HepG2 (cell line): ENCODE results near the gene SP9. TPM values are rescaled to one million over a fixed set of nuclear protein-coding genes. Genes with fewer than 3 reads are reported as not detected.

ENCODE experiments used
- FOXK1 ChIP-seq: sonication (generic); formaldehyde crosslinking; IDR thresholded peaks from 2 replicates; pipeline ENCODE4 v1.4.0; 2020; ENCODE audit warnings: low read depth, missing genetic modification reagents, borderline replicate concordance
- JUNB ChIP-seq: sonication (generic); formaldehyde crosslinking; IDR thresholded peaks from 2 replicates; pipeline ENCODE4 v1.8.0; 2022; ENCODE audit warnings: missing genetic modification reagents, mild to moderate bottlenecking, borderline replicate concordance
- MAZ ChIP-seq, 2 experiments: sonication (generic) in 1 of 2; formaldehyde crosslinking in 1 of 2; IDR thresholded peaks; 2 replicates each; pipeline versions ENCODE4 v1.5.0 to v1.6.1; 2012 to 2020; ENCODE audit warnings: low read depth in 2 of 2, mild to moderate bottlenecking in 2 of 2, borderline replicate concordance in 1 of 2, improper control_type of control experiment in 1 of 2, low read length in 1 of 2, missing genetic modification reagents in 1 of 2, moderate library complexity in 1 of 2
- NFE2 ChIP-seq: sonication (generic); formaldehyde crosslinking; IDR thresholded peaks from 2 replicates; pipeline ENCODE4 v1.4.0; 2020; ENCODE audit warnings: missing genetic modification reagents
- RFXAP ChIP-seq: sonication (generic); formaldehyde crosslinking; IDR thresholded peaks from 2 replicates; pipeline ENCODE4 v1.4.0; 2020; ENCODE audit warnings: missing genetic modification reagents, borderline replicate concordance
- TGIF2 ChIP-seq: IDR thresholded peaks from 2 replicates; pipeline ENCODE4 v1.6.1; 2016; ENCODE audit warnings: control low read depth, missing compliant biosample characterization
- TRIM24 ChIP-seq: sonication (generic); formaldehyde crosslinking; IDR thresholded peaks from 2 replicates; pipeline ENCODE4 v1.8.0; 2022; ENCODE audit warnings: mild to moderate bottlenecking, missing genetic modification reagents
- ZNF3 ChIP-seq: IDR thresholded peaks from 2 replicates; pipeline ENCODE4 v1.7.0; 2017; ENCODE audit warnings: inconsistent platforms
- ZNF468 ChIP-seq: sonication (generic); formaldehyde crosslinking; IDR thresholded peaks from 2 replicates; pipeline ENCODE4 v1.8.0; 2022; ENCODE audit warnings: mild to moderate bottlenecking, moderate library complexity, missing genetic modification reagents
- polyA plus RNA-seq, 8 experiments: library from polyadenylated mRNA; depleted of rRNA in 3 of 8; stranded (reverse) in 7 of 8; unstranded in 1 of 8; fragments of >200 nt; fragmentation: Illumina TruSeq in 4 of 8; extraction: Trizol in 4 of 8; gene quantifications; 2 replicates each; pipeline versions ENCODE4 v1.2.1 to v1.2.3, GENCODE V29; 2011 to 2016; ENCODE audit warnings: low read depth in 4 of 8, missing spikeins in 1 of 8, mixed read lengths in 1 of 8; ENCODE audit not compliant: insufficient read depth in 1 of 8
- total RNA-seq, 5 experiments: library from RNA; depleted of rRNA; stranded (reverse); fragments of >200 nt; fragmentation: Illumina TruSeq; extraction: Trizol; gene quantifications; 2 replicates each; pipeline ENCODE4 v1.2.3, GENCODE V29; 2016; ENCODE audit warnings: low read depth in 1 of 5
- TF ChIP-seq, protein P1 (sequence below): sonication (generic); formaldehyde crosslinking; conservative IDR thresholded peaks from 2 replicates; pipeline ENCODE4 v1.4.0; 2020; ENCODE audit warnings: mild to moderate bottlenecking, missing genetic modification reagents, moderate library complexity
- TF ChIP-seq, protein P2 (sequence below): sonication (generic); formaldehyde crosslinking; IDR thresholded peaks from 2 replicates; pipeline ENCODE4 v1.5.1; 2020; ENCODE audit warnings: mild to moderate bottlenecking, missing genetic modification reagents
- TF ChIP-seq, protein P3 (sequence below): sonication (generic); formaldehyde crosslinking; IDR thresholded peaks from 2 replicates; pipeline ENCODE4 v1.5.0; 2020; ENCODE audit warnings: mild to moderate bottlenecking, missing genetic modification reagents, borderline replicate concordance
- TF ChIP-seq, protein P4 (sequence below): sonication (generic); formaldehyde crosslinking; IDR thresholded peaks from 2 replicates; pipeline ENCODE4 v1.4.0; 2020; ENCODE audit warnings: mild to moderate bottlenecking, missing genetic modification reagents, borderline replicate concordance
- TF ChIP-seq, protein P5 (sequence below): sonication (generic); formaldehyde crosslinking; IDR thresholded peaks from 2 replicates; pipeline ENCODE4 v1.9.0; 2022; ENCODE audit warnings: low read depth, missing genetic modification reagents

SP9 gene
- total and polyA plus RNA-seq, 2 of the 13 experiments (the other 11 are each of a cell fraction or from before 2014, with no cell fraction given) = not detected

DNA sequence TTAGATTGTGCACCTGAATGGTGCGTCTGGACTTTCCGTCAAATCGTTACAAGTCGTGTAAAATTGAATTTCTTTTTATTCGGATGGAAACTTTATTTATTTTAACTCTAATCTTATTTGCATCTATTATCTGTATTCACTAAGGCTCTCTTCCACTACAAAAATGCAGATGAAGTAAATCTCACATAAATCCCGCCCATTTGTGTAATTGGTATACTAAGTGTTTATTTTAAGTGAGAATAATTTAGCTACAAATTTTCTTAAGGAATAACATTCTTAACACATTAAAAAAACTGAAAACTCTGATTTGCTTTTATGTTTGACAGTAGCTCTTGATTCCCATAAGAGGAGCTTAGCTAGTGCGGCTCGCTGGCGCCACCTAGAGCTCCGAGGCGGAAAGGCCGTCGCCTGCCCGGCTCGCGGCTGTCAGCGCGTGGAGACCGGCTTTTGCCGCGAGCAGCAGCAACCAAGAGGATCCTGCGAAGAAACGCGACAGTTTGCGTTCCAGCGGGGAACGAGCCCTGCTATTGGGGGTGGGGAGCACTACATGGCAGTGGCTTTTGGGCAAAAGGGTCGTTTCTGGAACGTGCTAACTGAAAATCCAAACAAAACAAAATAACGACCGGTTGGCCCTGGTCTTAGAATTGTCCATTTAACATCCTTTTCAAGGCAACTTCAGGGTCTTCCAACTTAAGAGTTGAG lies 6.7 kb downstream of the SP9 start (continued):
- TF ChIP-seq, protein P1, sequence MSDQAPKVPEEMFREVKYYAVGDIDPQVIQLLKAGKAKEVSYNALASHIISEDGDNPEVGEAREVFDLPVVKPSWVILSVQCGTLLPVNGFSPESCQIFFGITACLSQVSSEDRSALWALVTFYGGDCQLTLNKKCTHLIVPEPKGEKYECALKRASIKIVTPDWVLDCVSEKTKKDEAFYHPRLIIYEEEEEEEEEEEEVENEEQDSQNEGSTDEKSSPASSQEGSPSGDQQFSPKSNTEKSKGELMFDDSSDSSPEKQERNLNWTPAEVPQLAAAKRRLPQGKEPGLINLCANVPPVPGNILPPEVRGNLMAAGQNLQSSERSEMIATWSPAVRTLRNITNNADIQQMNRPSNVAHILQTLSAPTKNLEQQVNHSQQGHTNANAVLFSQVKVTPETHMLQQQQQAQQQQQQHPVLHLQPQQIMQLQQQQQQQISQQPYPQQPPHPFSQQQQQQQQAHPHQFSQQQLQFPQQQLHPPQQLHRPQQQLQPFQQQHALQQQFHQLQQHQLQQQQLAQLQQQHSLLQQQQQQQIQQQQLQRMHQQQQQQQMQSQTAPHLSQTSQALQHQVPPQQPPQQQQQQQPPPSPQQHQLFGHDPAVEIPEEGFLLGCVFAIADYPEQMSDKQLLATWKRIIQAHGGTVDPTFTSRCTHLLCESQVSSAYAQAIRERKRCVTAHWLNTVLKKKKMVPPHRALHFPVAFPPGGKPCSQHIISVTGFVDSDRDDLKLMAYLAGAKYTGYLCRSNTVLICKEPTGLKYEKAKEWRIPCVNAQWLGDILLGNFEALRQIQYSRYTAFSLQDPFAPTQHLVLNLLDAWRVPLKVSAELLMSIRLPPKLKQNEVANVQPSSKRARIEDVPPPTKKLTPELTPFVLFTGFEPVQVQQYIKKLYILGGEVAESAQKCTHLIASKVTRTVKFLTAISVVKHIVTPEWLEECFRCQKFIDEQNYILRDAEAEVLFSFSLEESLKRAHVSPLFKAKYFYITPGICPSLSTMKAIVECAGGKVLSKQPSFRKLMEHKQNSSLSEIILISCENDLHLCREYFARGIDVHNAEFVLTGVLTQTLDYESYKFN = no peak
- TF ChIP-seq MAZ (IDR thresholded peaks at IDR 0.05; ENCODE audit: borderline replicate concordance, low read depth, low read length) (no peak), MAZ (CRISPR knock-in tag; IDR thresholded peaks at IDR 0.05; ENCODE audit: low read depth) (no peak), NFE2 (CRISPR knock-in tag) (no peak), FOXK1 (peak; percentile 35; the same call in 1 of the 2 replicates), ZNF468 (no peak), RFXAP (CRISPR knock-in tag) (no peak), JUNB (CRISPR knock-in tag) (no peak), TGIF2 (CRISPR knock-in tag) (no peak), ZNF3 (CRISPR knock-in tag) (no peak; the same call in 1 of the 2 replicates), TRIM24 (CRISPR knock-in tag) (no peak)
- TF ChIP-seq, protein P2, sequence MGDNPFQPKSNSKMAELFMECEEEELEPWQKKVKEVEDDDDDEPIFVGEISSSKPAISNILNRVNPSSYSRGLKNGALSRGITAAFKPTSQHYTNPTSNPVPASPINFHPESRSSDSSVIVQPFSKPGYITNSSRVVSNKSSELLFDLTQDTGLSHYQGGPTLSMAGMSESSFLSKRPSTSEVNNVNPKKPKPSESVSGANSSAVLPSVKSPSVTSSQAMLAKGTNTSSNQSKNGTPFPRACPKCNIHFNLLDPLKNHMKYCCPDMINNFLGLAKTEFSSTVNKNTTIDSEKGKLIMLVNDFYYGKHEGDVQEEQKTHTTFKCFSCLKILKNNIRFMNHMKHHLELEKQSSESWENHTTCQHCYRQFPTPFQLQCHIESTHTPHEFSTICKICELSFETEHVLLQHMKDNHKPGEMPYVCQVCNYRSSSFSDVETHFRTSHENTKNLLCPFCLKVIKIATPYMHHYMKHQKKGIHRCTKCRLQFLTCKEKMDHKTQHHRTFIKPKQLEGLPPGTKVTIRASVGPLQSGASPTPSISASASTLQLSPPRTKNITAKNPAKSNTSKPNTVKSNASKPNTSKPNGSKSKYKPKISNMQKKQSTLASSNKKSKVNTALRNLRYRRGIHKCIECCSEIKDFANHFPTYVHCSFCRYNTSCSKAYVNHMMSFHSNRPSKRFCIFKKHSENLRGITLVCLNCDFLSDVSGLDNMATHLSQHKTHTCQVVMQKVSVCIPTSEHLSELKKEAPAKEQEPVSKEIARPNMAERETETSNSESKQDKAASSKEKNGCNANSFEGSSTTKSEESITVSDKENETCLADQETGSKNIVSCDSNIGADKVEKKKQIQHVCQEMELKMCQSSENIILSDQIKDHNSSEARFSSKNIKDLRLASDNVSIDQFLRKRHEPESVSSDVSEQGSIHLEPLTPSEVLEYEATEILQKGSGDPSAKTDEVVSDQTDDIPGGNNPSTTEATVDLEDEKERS (CRISPR knock-in tag) = no peak
- TF ChIP-seq, protein P3, sequence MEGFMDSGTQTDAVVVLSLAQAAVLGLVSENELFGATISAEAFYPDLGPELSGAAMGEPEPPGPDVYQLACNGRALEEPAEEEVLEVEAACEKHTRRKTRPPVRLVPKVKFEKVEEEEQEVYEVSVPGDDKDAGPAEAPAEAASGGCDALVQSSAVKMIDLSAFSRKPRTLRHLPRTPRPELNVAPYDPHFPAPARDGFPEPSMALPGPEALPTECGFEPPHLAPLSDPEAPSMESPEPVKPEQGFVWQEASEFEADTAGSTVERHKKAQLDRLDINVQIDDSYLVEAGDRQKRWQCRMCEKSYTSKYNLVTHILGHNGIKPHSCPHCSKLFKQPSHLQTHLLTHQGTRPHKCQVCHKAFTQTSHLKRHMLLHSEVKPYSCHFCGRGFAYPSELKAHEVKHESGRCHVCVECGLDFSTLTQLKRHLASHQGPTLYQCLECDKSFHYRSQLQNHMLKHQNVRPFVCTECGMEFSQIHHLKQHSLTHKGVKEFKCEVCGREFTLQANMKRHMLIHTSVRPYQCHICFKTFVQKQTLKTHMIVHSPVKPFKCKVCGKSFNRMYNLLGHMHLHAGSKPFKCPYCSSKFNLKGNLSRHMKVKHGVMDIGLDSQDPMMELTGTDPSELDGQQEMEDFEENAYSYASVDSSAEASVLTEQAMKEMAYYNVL = no peak; the same call in 1 of the 2 replicates
- TF ChIP-seq, protein P4, sequence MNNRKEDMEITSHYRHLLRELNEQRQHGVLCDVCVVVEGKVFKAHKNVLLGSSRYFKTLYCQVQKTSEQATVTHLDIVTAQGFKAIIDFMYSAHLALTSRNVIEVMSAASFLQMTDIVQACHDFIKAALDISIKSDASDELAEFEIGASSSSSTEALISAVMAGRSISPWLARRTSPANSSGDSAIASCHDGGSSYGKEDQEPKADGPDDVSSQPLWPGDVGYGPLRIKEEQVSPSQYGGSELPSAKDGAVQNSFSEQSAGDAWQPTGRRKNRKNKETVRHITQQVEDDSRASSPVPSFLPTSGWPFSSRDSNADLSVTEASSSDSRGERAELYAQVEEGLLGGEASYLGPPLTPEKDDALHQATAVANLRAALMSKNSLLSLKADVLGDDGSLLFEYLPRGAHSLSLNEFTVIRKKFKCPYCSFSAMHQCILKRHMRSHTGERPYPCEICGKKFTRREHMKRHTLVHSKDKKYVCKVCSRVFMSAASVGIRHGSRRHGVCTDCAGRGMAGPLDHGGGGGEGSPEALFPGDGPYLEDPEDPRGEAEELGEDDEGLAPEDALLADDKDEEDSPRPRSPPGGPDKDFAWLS = no peak
- TF ChIP-seq, protein P5, sequence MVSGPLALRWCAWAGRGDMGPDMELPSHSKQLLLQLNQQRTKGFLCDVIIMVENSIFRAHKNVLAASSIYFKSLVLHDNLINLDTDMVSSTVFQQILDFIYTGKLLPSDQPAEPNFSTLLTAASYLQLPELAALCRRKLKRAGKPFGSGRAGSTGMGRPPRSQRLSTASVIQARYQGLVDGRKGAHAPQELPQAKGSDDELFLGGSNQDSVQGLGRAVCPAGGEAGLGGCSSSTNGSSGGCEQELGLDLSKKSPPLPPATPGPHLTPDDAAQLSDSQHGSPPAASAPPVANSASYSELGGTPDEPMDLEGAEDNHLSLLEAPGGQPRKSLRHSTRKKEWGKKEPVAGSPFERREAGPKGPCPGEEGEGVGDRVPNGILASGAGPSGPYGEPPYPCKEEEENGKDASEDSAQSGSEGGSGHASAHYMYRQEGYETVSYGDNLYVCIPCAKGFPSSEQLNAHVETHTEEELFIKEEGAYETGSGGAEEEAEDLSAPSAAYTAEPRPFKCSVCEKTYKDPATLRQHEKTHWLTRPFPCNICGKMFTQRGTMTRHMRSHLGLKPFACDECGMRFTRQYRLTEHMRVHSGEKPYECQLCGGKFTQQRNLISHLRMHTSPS (CRISPR knock-in tag) = no peak
